Vagina (tissue), 2 donors: Measurements from ENCODE around the gene MGLL. TPM values are rescaled to one million over a fixed set of nuclear protein-coding genes. Genes with fewer than 3 reads are reported as not detected.

ENCODE experiments used
- DNase-seq, 2 donors: peaks; one replicate each; pipeline ENCODE4 v3.0.0-alpha.2; 2017; ENCODE audit errors: extremely low spot score in 2 of 2
- H3K27ac ChIP-seq: fragments of 200-600 bp; sonication (generic); one replicate; pipeline ENCODE4 v1.5.1; 2019
- H3K27me3 ChIP-seq: fragments of 200-600 bp; sonication (generic); one replicate; pipeline ENCODE4 v1.5.1; 2019
- H3K36me3 ChIP-seq, 2 donors: fragments of 200-600 bp; sonication (generic); one replicate each; pipeline ENCODE4 v1.5.1; 2017 to 2019
- H3K4me1 ChIP-seq: fragments of 200-600 bp; sonication (generic); one replicate; pipeline ENCODE4 v1.5.1; 2019
- H3K4me3 ChIP-seq, 2 donors: fragments of 200-600 bp; sonication (generic); 1 replicate in 1 of 2; 2 replicates in 1 of 2; pipeline ENCODE4 v1.5.1; 2016 to 2019
- H3K9me3 ChIP-seq: fragments of 200-600 bp; sonication (generic); one replicate; pipeline ENCODE4 v1.5.1; 2019
- CTCF ChIP-seq, 3 experiments: fragments of 450-650 bp in 2 of 3; fragments of 200-600 bp in 1 of 3; sonication (generic) in 1 of 3; IDR thresholded peaks; one replicate each; pipeline ENCODE4 v1.5.1; 2017 to 2019; ENCODE audit warnings: antibody characterized with exemption in 3 of 3, mild to moderate bottlenecking in 2 of 3, moderate library complexity in 2 of 3
- POLR2A ChIP-seq, 2 donors: fragments of 450-650 bp; IDR thresholded peaks; one replicate each; pipeline ENCODE4 v1.6.1; 2017; ENCODE audit warnings: antibody characterized with exemption in 2 of 2, mild to moderate bottlenecking in 2 of 2, moderate library complexity in 2 of 2
- POLR2AphosphoS5 ChIP-seq, 2 donors: sonication (generic); formaldehyde crosslinking; IDR thresholded peaks; one replicate each; pipeline ENCODE4 v1.9.0; 2017; ENCODE audit warnings: antibody characterized with exemption in 2 of 2, mild to moderate bottlenecking in 2 of 2, low read depth in 1 of 2; ENCODE audit not compliant: insufficient read depth in 1 of 2
- intact Hi-C: fragments of 100-400 bp; cut with DNase I; formaldehyde crosslinking; loops from one replicate; pipeline ENCODE4 v1.15.1; 2023
- total RNA-seq: library from RNA; depleted of rRNA; stranded (reverse); fragments of >200 nt; gene quantifications from one replicate; pipeline ENCODE4 v1.2.3, GENCODE V29; 2016

MGLL gene
- total RNA-seq, 1 donor from 2014 or later, result 35.6 TPM

- DNase-seq, result no peak
- intact Hi-C loops, result no loop called here
- no peaks in the 10 kb centered on the region for H3K36me3 ChIP-seq
- no peak overlapping the region for H3K4me3 ChIP-seq
- no peak overlapping the region for H3K27ac ChIP-seq
- no peak for TF ChIP-seq POLR2AphosphoS5 (IDR thresholded peaks at IDR 0.05; ENCODE audit: insufficient read depth in 1 of 2, low read depth in 1 of 2)
- no peak for TF ChIP-seq CTCF (IDR thresholded peaks at IDR 0.05)
- TF ChIP-seq POLR2A (IDR thresholded peaks at IDR 0.05), result no peak
- no peaks in the 10 kb centered on the region for H3K9me3 ChIP-seq
- no peaks in the 10 kb centered on the region for H3K27me3 ChIP-seq
- H3K4me1 ChIP-seq, result peaks cover 53% of the 10 kb centered on the region
Observed at GRCh38 chr3:127784283-127784682, 38.0 kb downstream of the MGLL start.

GRCh38 chr3:127783642-127784160, 38.6 kb downstream of the MGLL start:
- TF ChIP-seq POLR2AphosphoS5 (IDR thresholded peaks at IDR 0.05; ENCODE audit: insufficient read depth in 1 of 2, low read depth in 1 of 2) (no peak), CTCF (IDR thresholded peaks at IDR 0.05) (no peak)
- no peaks in the 10 kb centered on the region for H3K9me3 ChIP-seq
- H3K27me3 ChIP-seq, result no peaks in the 10 kb centered on the region
- H3K27ac ChIP-seq, result no peak overlapping the region
- H3K4me1 ChIP-seq, result peaks cover 53% of the 10 kb centered on the region
- H3K4me3 ChIP-seq, result no peak overlapping the region
- no peaks in the 10 kb centered on the region for H3K36me3 ChIP-seq
- intact Hi-C loops, result no loop called here
- no peak for DNase-seq

- no peak overlapping the region for H3K27ac ChIP-seq
- TF ChIP-seq POLR2A (IDR thresholded peaks at IDR 0.05), result no peak
- no peak for TF ChIP-seq CTCF (IDR thresholded peaks at IDR 0.05)
- no peak for TF ChIP-seq POLR2AphosphoS5 (IDR thresholded peaks at IDR 0.05; ENCODE audit: insufficient read depth in 1 of 2, low read depth in 1 of 2)
- DNase-seq, result no peak
- no peaks in the 10 kb centered on the region for H3K9me3 ChIP-seq
- no peaks in the 10 kb centered on the region for H3K27me3 ChIP-seq
- no peaks in the 10 kb centered on the region for H3K36me3 ChIP-seq
- H3K4me3 ChIP-seq, result no peak overlapping the region
- intact Hi-C loops, result no loop called here
- peaks cover 53% of the 10 kb centered on the region for H3K4me1 ChIP-seq
Observed at GRCh38 chr3:127783166-127783565, 39.1 kb downstream of the MGLL start.

- DNase-seq, result no peak
- H3K27me3 ChIP-seq, result no peaks in the 10 kb centered on the region
- H3K36me3 ChIP-seq, result no peaks in the 10 kb centered on the region
- H3K9me3 ChIP-seq, result no peaks in the 10 kb centered on the region
- H3K4me1 ChIP-seq, result peaks cover 40% of the 10 kb centered on the region
- intact Hi-C loops, result no loop called here
- peak overlapping the region; percentile 33 for H3K27ac ChIP-seq
- TF ChIP-seq CTCF (IDR thresholded peaks at IDR 0.05) (no peak), POLR2A (IDR thresholded peaks at IDR 0.05) (no peak), POLR2AphosphoS5 (IDR thresholded peaks at IDR 0.05; ENCODE audit: insufficient read depth in 1 of 2, low read depth in 1 of 2) (no peak)
- no peak overlapping the region for H3K4me3 ChIP-seq
Observed at GRCh38 chr3:127781411-127782001, 40.8 kb downstream of the MGLL start.

GRCh38 chr3:127780536-127781400, 41.5 kb downstream of the MGLL start:
- H3K4me1 ChIP-seq, result peaks cover 39% of the 10 kb centered on the region
- TF ChIP-seq POLR2A (IDR thresholded peaks at IDR 0.05), result no peak
- TF ChIP-seq CTCF (IDR thresholded peaks at IDR 0.05), result no peak
- no peak for TF ChIP-seq POLR2AphosphoS5 (IDR thresholded peaks at IDR 0.05; ENCODE audit: insufficient read depth in 1 of 2, low read depth in 1 of 2)
- DNase-seq, result no peak
- H3K9me3 ChIP-seq, result no peaks in the 10 kb centered on the region
- H3K27me3 ChIP-seq, result no peaks in the 10 kb centered on the region
- intact Hi-C loops, result no loop called here
- no peaks in the 10 kb centered on the region for H3K36me3 ChIP-seq
- H3K27ac ChIP-seq, result peak overlapping the region; percentile 33
- H3K4me3 ChIP-seq, result no peak overlapping the region
